Keratinocyte (primary cell): ENCODE measurements around the gene CD247. TPM values are rescaled to one million over a fixed set of nuclear protein-coding genes. Genes with fewer than 3 reads are reported as not detected.

Source experiments
- DNase-seq: peaks from one replicate; pipeline ENCODE4 v3.0.0-alpha.2; 2011; ENCODE audit warnings: low read depth, missing footprints, low spot score
- FAIRE-seq: peaks from 2 replicates; lab custom pipeline; 2011; peaks lifted over from hg19 to GRCh38; lab: Jason Lieb, UNC
- H2AFZ ChIP-seq: 2 replicates; pipeline ENCODE4 v1.6.0; 2012; ENCODE audit warnings: low read length, control low read depth, inconsistent platforms; ENCODE audit not compliant: control insufficient read depth
- H3K27ac ChIP-seq: 2 replicates; pipeline ENCODE4 v1.5.1; 2011; ENCODE audit warnings: low read length; ENCODE audit not compliant: control insufficient read depth, insufficient read depth
- H3K27me3 ChIP-seq: 3 replicates; pipeline ENCODE4 v1.6.0; 2011; ENCODE audit warnings: low read length; ENCODE audit not compliant: control insufficient read depth, insufficient read depth; ENCODE audit errors: extremely low read depth
- H3K36me3 ChIP-seq, 2 experiments: 2 replicates in 1 of 2; 3 replicates in 1 of 2; pipeline ENCODE4 v1.5.1; 2011; ENCODE audit warnings: low read length in 2 of 2, mild to moderate bottlenecking in 1 of 2; ENCODE audit not compliant: control insufficient read depth in 2 of 2, insufficient read depth in 2 of 2; ENCODE audit errors: extremely low read depth in 1 of 2
- H3K4me1 ChIP-seq: 3 replicates; pipeline ENCODE4 v1.5.1; 2011; ENCODE audit warnings: low read length; ENCODE audit not compliant: control insufficient read depth, insufficient read depth; ENCODE audit errors: extremely low read depth
- H3K4me2 ChIP-seq: 3 replicates; pipeline ENCODE4 v1.6.0; 2011; ENCODE audit warnings: low read depth, low read length; ENCODE audit not compliant: control insufficient read depth, insufficient read depth; ENCODE audit errors: extremely low read depth
- H3K4me3 ChIP-seq, 3 experiments: fragments of 200-600 bp in 1 of 3; sonication (generic) in 1 of 3; 2 replicates in 2 of 3; 3 replicates in 1 of 3; pipeline ENCODE4 v1.5.1; 2011 to 2016; ENCODE audit warnings: low read length in 3 of 3, mild to moderate bottlenecking in 3 of 3, control low read depth in 2 of 3, inconsistent platforms in 1 of 3, low read depth in 1 of 3, mixed read lengths in 1 of 3, mixed run types in 1 of 3, moderate library complexity in 1 of 3; ENCODE audit not compliant: control insufficient read depth in 2 of 3, insufficient read depth in 2 of 3; ENCODE audit errors: extremely low read depth in 1 of 3
- H3K79me2 ChIP-seq: 2 replicates; pipeline ENCODE4 v1.6.0; 2012; ENCODE audit warnings: low read length; ENCODE audit not compliant: control insufficient read depth, insufficient read depth
- H3K9ac ChIP-seq: 3 replicates; pipeline ENCODE4 v1.6.0; 2011; ENCODE audit warnings: low read length; ENCODE audit not compliant: control insufficient read depth, insufficient read depth; ENCODE audit errors: extremely low read depth
- H3K9me1 ChIP-seq: 3 replicates; pipeline ENCODE4 v1.6.0; 2011; ENCODE audit warnings: low read length; ENCODE audit not compliant: control insufficient read depth, insufficient read depth; ENCODE audit errors: extremely low read depth
- H3K9me3 ChIP-seq: 2 replicates; pipeline ENCODE4 v1.5.1; 2012; ENCODE audit warnings: low read depth, low read length; ENCODE audit not compliant: control insufficient read depth
- H4K20me1 ChIP-seq: 3 replicates; pipeline ENCODE4 v1.6.0; 2011; ENCODE audit warnings: low read length; ENCODE audit not compliant: control insufficient read depth, insufficient read depth; ENCODE audit errors: extremely low read depth
- EZH2 ChIP-seq: IDR thresholded peaks from one replicate; pipeline ENCODE4 v1.6.1; 2012; ENCODE audit warnings: inconsistent platforms, mild to moderate bottlenecking, low read length, moderate library complexity
- dilution Hi-C: fragments of 300-500 bp; cut with MboI; formaldehyde crosslinking; loops from one replicate; pipeline ENCODE4 v1.7.0; 2020; ENCODE audit warnings: low sequenced_read_pairs; ENCODE audit not compliant: extremely low pct_ligation_motif_present
- polyA plus RNA-seq, 5 experiments: library from polyadenylated mRNA; depleted of rRNA in 3 of 5; stranded (reverse) in 3 of 5; stranded (forward) in 1 of 5; unstranded in 1 of 5; fragments of >200 nt; gene quantifications; 1 replicate in 1 of 5; 2 replicates in 3 of 5; 3 replicates in 1 of 5; pipeline versions ENCODE4 v1.2.1 to v1.2.3, GENCODE V29; 2011 to 2012; ENCODE audit warnings: missing spikeins in 2 of 5, low read depth in 1 of 5, low replicate concordance in 1 of 5
- TF ChIP-seq, protein P1 (sequence below), 3 experiments: IDR thresholded peaks in 1 of 3; conservative IDR thresholded peaks in 1 of 3; optimal IDR thresholded peaks in 1 of 3; 2 replicates in 2 of 3; 3 replicates in 1 of 3; pipeline versions ENCODE3 to v1.5.1; 2011; ENCODE audit warnings: low read length in 3 of 3, mild to moderate bottlenecking in 3 of 3, moderate library complexity in 2 of 3, control low read depth in 1 of 3, inconsistent platforms in 1 of 3; ENCODE audit not compliant: insufficient read depth in 2 of 3; ENCODE audit errors: extremely low read depth in 1 of 3

CD247 gene
- polyA plus RNA-seq, 1 donor (not counting 4 experiments of a cell fraction or from before 2014, with no cell fraction given) = not detected

DNA sequence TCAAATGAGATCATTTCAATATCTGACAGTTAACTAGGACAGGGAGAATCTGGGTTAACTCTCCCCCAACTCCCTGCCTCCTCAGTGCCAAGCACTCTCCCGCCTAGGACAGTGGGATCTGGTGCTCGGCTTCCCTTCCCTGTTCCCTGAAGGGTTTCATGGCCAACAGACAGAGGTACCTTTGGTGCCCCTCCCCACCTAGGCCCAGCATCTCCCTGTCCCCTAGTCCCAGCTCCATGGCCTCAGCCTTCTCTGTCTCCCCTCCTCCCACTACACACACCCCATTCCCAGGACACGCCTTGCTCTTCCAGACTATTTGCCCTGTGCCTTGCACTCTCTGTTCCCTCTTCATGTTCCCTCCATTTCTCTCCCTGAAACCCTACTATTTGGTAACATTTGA is 77.1 kb downstream of the CD247 start:
- dilution Hi-C loops = no loop called here
- H3K4me3 ChIP-seq = no peak overlapping the region
- H2AFZ ChIP-seq = no peak overlapping the region
- H3K9me3 ChIP-seq = no peaks in the 10 kb centered on the region
- H3K4me1 ChIP-seq = no peaks in the 10 kb centered on the region
- TF ChIP-seq, protein P1, sequence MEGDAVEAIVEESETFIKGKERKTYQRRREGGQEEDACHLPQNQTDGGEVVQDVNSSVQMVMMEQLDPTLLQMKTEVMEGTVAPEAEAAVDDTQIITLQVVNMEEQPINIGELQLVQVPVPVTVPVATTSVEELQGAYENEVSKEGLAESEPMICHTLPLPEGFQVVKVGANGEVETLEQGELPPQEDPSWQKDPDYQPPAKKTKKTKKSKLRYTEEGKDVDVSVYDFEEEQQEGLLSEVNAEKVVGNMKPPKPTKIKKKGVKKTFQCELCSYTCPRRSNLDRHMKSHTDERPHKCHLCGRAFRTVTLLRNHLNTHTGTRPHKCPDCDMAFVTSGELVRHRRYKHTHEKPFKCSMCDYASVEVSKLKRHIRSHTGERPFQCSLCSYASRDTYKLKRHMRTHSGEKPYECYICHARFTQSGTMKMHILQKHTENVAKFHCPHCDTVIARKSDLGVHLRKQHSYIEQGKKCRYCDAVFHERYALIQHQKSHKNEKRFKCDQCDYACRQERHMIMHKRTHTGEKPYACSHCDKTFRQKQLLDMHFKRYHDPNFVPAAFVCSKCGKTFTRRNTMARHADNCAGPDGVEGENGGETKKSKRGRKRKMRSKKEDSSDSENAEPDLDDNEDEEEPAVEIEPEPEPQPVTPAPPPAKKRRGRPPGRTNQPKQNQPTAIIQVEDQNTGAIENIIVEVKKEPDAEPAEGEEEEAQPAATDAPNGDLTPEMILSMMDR (optimal IDR thresholded peaks at IDR 0.05 in 1 of 3, IDR thresholded peaks at IDR 0.05 in 1 of 3, conservative IDR thresholded peaks at IDR 0.05 in 1 of 3; ENCODE audit: extremely low read depth in 1 of 3, insufficient read depth in 2 of 3, low read length in 3 of 3) = no peak
- TF ChIP-seq EZH2 = no peak
- H3K9me1 ChIP-seq = no peaks in the 10 kb centered on the region
- DNase-seq (no peak), FAIRE-seq (no peak)
- H3K27ac ChIP-seq = no peak overlapping the region
- H3K4me2 ChIP-seq = no peak overlapping the region
- H4K20me1 ChIP-seq = no peaks in the 10 kb centered on the region
- H3K79me2 ChIP-seq = no peaks in the 10 kb centered on the region
- H3K27me3 ChIP-seq = peaks cover 19% of the 10 kb centered on the region
- H3K36me3 ChIP-seq = no peaks in the 10 kb centered on the region
- H3K9ac ChIP-seq = no peak overlapping the region

DNA sequence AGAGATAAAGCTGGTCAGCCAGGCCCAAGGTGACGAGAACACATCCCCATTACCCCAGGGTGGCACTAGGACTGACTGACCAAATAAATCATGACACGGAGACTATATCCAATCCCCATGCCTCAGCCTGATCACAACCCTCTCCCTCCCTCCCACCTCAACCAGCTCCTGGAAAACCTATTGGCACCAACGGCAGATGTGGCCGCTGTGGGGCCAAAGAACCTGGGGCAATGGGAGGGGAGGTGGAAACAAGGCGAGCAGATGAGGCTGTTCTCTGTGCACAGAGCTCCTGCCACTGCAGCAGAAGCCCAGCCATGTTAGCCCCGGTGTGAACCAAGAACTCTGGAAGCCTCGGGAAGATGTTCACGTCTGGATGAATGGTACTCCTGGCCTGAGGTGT is 77.6 kb downstream of the CD247 start:
- no peak for DNase-seq
- Histone ChIP-seq H3K9me3 (no peaks in the 10 kb centered on the region), H3K4me2 (no peak overlapping the region), H3K27me3 (peaks cover 19% of the 10 kb centered on the region), H2AFZ (no peak overlapping the region), H3K4me3 (no peak overlapping the region), H4K20me1 (no peaks in the 10 kb centered on the region), H3K36me3 (no peaks in the 10 kb centered on the region), H3K4me1 (no peaks in the 10 kb centered on the region), H3K9ac (no peak overlapping the region), H3K79me2 (no peaks in the 10 kb centered on the region), H3K9me1 (no peaks in the 10 kb centered on the region), H3K27ac (no peak overlapping the region)
- dilution Hi-C loops = no loop called here
- TF ChIP-seq, protein P1 (optimal IDR thresholded peaks at IDR 0.05 in 1 of 3, IDR thresholded peaks at IDR 0.05 in 1 of 3, conservative IDR thresholded peaks at IDR 0.05 in 1 of 3; ENCODE audit: extremely low read depth in 1 of 3, insufficient read depth in 2 of 3, low read length in 3 of 3) = no peak
- no peak for TF ChIP-seq EZH2
- no peak for FAIRE-seq
